Fibroblast of villous mesenchyme (primary cell): Measurements from ENCODE around the gene FAM81A. TPM values are rescaled to one million over a fixed set of nuclear protein-coding genes. Genes with fewer than 3 reads are reported as not detected.

Experiments used
- DNase-seq: peaks from one replicate; pipeline ENCODE4 v3.0.0-alpha.2; 2010; ENCODE audit warnings: low read depth
- H3K4me3 ChIP-seq: 2 replicates; pipeline ENCODE4 v1.5.1; 2011; ENCODE audit warnings: low read depth, mild to moderate bottlenecking, low read length
- CTCF ChIP-seq: IDR thresholded peaks from 2 replicates; pipeline ENCODE4 v1.5.1; 2012; ENCODE audit warnings: low read depth, mild to moderate bottlenecking, low read length; ENCODE audit not compliant: insufficient read depth
- total RNA-seq: library from RNA; depleted of rRNA; stranded (reverse); fragments of >200 nt; gene quantifications from 2 replicates; pipeline ENCODE4 v1.2.3, GENCODE V29; 2012

FAM81A gene
- total RNA-seq, 1 donor, result under 0.01 TPM

GRCh38 chr15:59528429-59528828 lies 90.4 kb downstream of the FAM81A start:
- DNase-seq, result no peak
- no peak for TF ChIP-seq CTCF
- H3K4me3 ChIP-seq, result no peak overlapping the region

- peak; percentile 86 for DNase-seq
- peak; percentile 92 for TF ChIP-seq CTCF
- no peak overlapping the region for H3K4me3 ChIP-seq
Observed at GRCh38 chr15:59528961-59529402, 91.0 kb downstream of the FAM81A start.

- no peak for TF ChIP-seq CTCF
- no peak for DNase-seq
- H3K4me3 ChIP-seq, result no peak overlapping the region
Observed at GRCh38 chr15:59531066-59531675, 93.2 kb downstream of the FAM81A start.

- peak; percentile 39 for DNase-seq
- TF ChIP-seq CTCF, result peak; percentile 66
- no peak overlapping the region for H3K4me3 ChIP-seq
Observed at GRCh38 chr15:59532770-59533379, 94.9 kb downstream of the FAM81A start.

GRCh38 chr15:59536553-59536952 lies 98.6 kb downstream of the FAM81A start:
- no peak for DNase-seq
- TF ChIP-seq CTCF, result no peak
- H3K4me3 ChIP-seq, result no peak overlapping the region

GRCh38 chr15:59537403-59537802 lies 99.4 kb downstream of the FAM81A start:
- no peak overlapping the region for H3K4me3 ChIP-seq
- TF ChIP-seq CTCF, result no peak
- DNase-seq, result no peak
